AG09319 (cell line): Measurements from ENCODE around the gene LIMS1.

ENCODE experiments used
- DNase-seq: peaks from one replicate; pipeline ENCODE4 v3.0.0-alpha.2; 2010; ENCODE audit warnings: low read depth; ENCODE audit errors: extremely low read depth
- CTCF ChIP-seq: IDR thresholded peaks from 2 replicates; pipeline ENCODE4 v1.5.1; 2011; ENCODE audit warnings: low read depth, mild to moderate bottlenecking, inconsistent platforms, low read length, moderate library complexity

The LIMS1 gene

GRCh38 chr2:108604196-108604595 is 69.9 kb downstream of the LIMS1 start:
- no peak for DNase-seq
- no peak for TF ChIP-seq CTCF

- no peak for DNase-seq
- no peak for TF ChIP-seq CTCF
These were observed 71.7 kb downstream of the LIMS1 start for GRCh38 chr2:108605947-108606346.

GRCh38 chr2:108607706-108608301 is 73.5 kb downstream of the LIMS1 start:
- no peak for DNase-seq
- peak; percentile 52 for TF ChIP-seq CTCF

GRCh38 chr2:108611021-108611420 is 76.8 kb downstream of the LIMS1 start:
- no peak for TF ChIP-seq CTCF
- no peak for DNase-seq

- DNase-seq = no peak
- TF ChIP-seq CTCF = no peak
These were observed 77.9 kb downstream of the LIMS1 start for GRCh38 chr2:108612153-108612513.

- TF ChIP-seq CTCF = no peak
- DNase-seq = no peak
These were observed 78.4 kb downstream of the LIMS1 start for GRCh38 chr2:108612514-108613183.

GRCh38 chr2:108613261-108614042 is 79.2 kb downstream of the LIMS1 start:
- TF ChIP-seq CTCF = no peak
- DNase-seq = no peak
